B cell (primary cell): ENCODE data around the gene BEND5. TPM values are rescaled to one million over a fixed set of nuclear protein-coding genes. Genes with fewer than 3 reads are reported as not detected.
A peak's percentile ranks its signal among the peaks of the same experiment; 100 is the strongest.

Experiments
- ATAC-seq: fragments of 200-7000 bp; cut with Tn5 transposase; one replicate; pipeline ENCODE4 v1.10.0; 2021; ENCODE audit warnings: low read depth, mild to moderate bottlenecking, moderate number of reproducible peaks, moderate library complexity
- CTCF ChIA-PET: fragments of 350-600 bp; sonication (Branson Sonifier 250); formaldehyde crosslinking; loops from one replicate; lab custom pipeline; 2021; ENCODE audit warnings: antibody characterized with exemption, inconsistent platforms; lab: Charles Lee
- POLR2A ChIA-PET: fragments of 350-600 bp; sonication (Branson Sonifier 250); formaldehyde crosslinking; loops from one replicate; lab custom pipeline; 2021; ENCODE audit warnings: antibody characterized with exemption; lab: Charles Lee
- DNase-seq: peaks from one replicate; pipeline ENCODE4 v3.0.0; 2013
- H2AFZ ChIP-seq: 2 replicates; pipeline ENCODE4 v1.6.1; 2012; ENCODE audit warnings: mild to moderate bottlenecking, low read depth, low read length; ENCODE audit not compliant: insufficient read depth, poor library complexity, severe bottlenecking
- H3K27ac ChIP-seq, 2 donors: 1 replicate in 1 of 2; 2 replicates in 1 of 2; pipeline ENCODE4 v1.5.1; 2012 to 2013; ENCODE audit warnings: low read length in 2 of 2, mild to moderate bottlenecking in 2 of 2, moderate library complexity in 1 of 2
- H3K27me3 ChIP-seq, 4 experiments: fragments of 200-600 bp in 1 of 4; sonication (generic) in 1 of 4; replicated peaks in 1 of 4; 1 replicate in 2 of 4; 2 replicates in 2 of 4; pipeline versions ENCODE4 v1.6.1 to v1.7.0; 2013 to 2016; ENCODE audit warnings: low read length in 3 of 4, mild to moderate bottlenecking in 2 of 4, mixed read lengths in 1 of 4, moderate library complexity in 1 of 4; ENCODE audit not compliant: insufficient read depth in 4 of 4, control insufficient read depth in 3 of 4; ENCODE audit errors: control extremely low read depth in 1 of 4
- H3K36me3 ChIP-seq, 2 experiments: replicated peaks in 1 of 2; 1 replicate in 1 of 2; 2 replicates in 1 of 2; pipeline versions ENCODE4 v1.6.1 to v1.7.1; 2013; ENCODE audit warnings: low read length in 1 of 2; ENCODE audit not compliant: insufficient read depth in 2 of 2, control insufficient read depth in 1 of 2; ENCODE audit errors: control extremely low read depth in 1 of 2, extremely low read depth in 1 of 2
- H3K4me1 ChIP-seq, 2 donors: fragments of 200-600 bp in 1 of 2; sonication (generic) in 1 of 2; 1 replicate in 1 of 2; 2 replicates in 1 of 2; pipeline versions ENCODE4 v1.5.1 to v1.6.1; 2013 to 2017; ENCODE audit warnings: low read length in 2 of 2; ENCODE audit not compliant: control insufficient read depth in 2 of 2, insufficient read depth in 2 of 2
- H3K4me2 ChIP-seq: replicated peaks from 2 replicates; pipeline ENCODE3; 2012; ENCODE audit warnings: mild to moderate bottlenecking, low read depth, low read length; ENCODE audit not compliant: poor library complexity, severe bottlenecking
- H3K4me3 ChIP-seq, 5 experiments: fragments of 200-600 bp in 1 of 5; sonication (generic) in 1 of 5; 1 replicate in 3 of 5; 2 replicates in 2 of 5; pipeline versions ENCODE4 v1.5.1 to v1.7.0; 2011 to 2016; ENCODE audit warnings: low read length in 4 of 5, mild to moderate bottlenecking in 4 of 5, low read depth in 2 of 5, control low read depth in 1 of 5, moderate library complexity in 1 of 5; ENCODE audit not compliant: insufficient read depth in 1 of 5; ENCODE audit errors: control extremely low read depth in 1 of 5, extremely low read depth in 1 of 5
- H3K79me2 ChIP-seq: fragments of 200-600 bp; sonication (generic); one replicate; pipeline ENCODE4 v1.6.0; 2016; ENCODE audit warnings: low read length; ENCODE audit not compliant: control insufficient read depth, insufficient read depth
- H3K9ac ChIP-seq: fragments of 200-600 bp; sonication (generic); 2 replicates; pipeline ENCODE4 v1.6.1; 2017; ENCODE audit warnings: mild to moderate bottlenecking, low read length, moderate library complexity
- H3K9me3 ChIP-seq, 3 donors: one replicate each; pipeline versions ENCODE4 v1.6.1 to v1.7.1; 2013; ENCODE audit warnings: low read length in 2 of 3; ENCODE audit not compliant: control insufficient read depth in 2 of 3, insufficient read depth in 1 of 3; ENCODE audit errors: control extremely low read depth in 1 of 3
- H4K20me1 ChIP-seq: 2 replicates; pipeline ENCODE4 v1.6.0; 2012; ENCODE audit warnings: mild to moderate bottlenecking, low read length; ENCODE audit not compliant: insufficient read depth, control insufficient read depth, poor library complexity, severe bottlenecking
- H3K27ac Mint-ChIP-seq: one replicate; pipeline ENCODE4 v1.8.0; 2021; ENCODE audit warnings: mixed read lengths
- H3K27me3 Mint-ChIP-seq: one replicate; pipeline ENCODE4 v1.8.0; 2021; ENCODE audit warnings: mixed read lengths
- H3K4me1 Mint-ChIP-seq: one replicate; pipeline ENCODE4 v1.8.0; 2021; ENCODE audit warnings: mixed read lengths
- H3K4me3 Mint-ChIP-seq: one replicate; pipeline ENCODE4 v1.8.0; 2021; ENCODE audit warnings: mixed read lengths
- H3K9me3 Mint-ChIP-seq: one replicate; pipeline ENCODE4 v1.8.0; 2022; ENCODE audit warnings: mixed read lengths; ENCODE audit not compliant: insufficient read depth
- CTCF ChIP-seq: fragments of 200-600 bp; IDR thresholded peaks from one replicate; pipeline ENCODE4 v1.8.0; 2022; ENCODE audit warnings: antibody characterized with exemption, mild to moderate bottlenecking
- EZH2 ChIP-seq: IDR thresholded peaks from 2 replicates; pipeline ENCODE4 v1.6.1; 2012; ENCODE audit warnings: borderline replicate concordance, low read depth, mild to moderate bottlenecking, moderate library complexity, low read length; ENCODE audit not compliant: insufficient read depth, poor library complexity, severe bottlenecking
- WGBS: methylation state at CpG from one replicate; pipeline ENCODE4 v1.1.5; 2013; ENCODE audit warnings: missing lambda C conversion rate; ENCODE audit not compliant: insufficient coverage; 5-methylcytosine and 5-hydroxymethylcytosine counted together
- intact Hi-C: fragments of 100-400 bp; cut with micrococcal nuclease; formaldehyde crosslinking; loops from one replicate; pipeline ENCODE4 v1.10.0; 2022
- polyA plus RNA-seq: library from polyadenylated mRNA; depleted of rRNA; stranded (reverse); fragments of >200 nt; gene quantifications from 2 replicates; pipeline ENCODE4 v1.2.3, GENCODE V29; 2012
- total RNA-seq, 2 donors: library from RNA; stranded (reverse); fragments of 120-200 nt in 1 of 2; gene quantifications; 1 replicate in 1 of 2; 2 replicates in 1 of 2; pipeline versions ENCODE4 v1.2.3 to v1.2.4, GENCODE V29; 2013 to 2022

Gene BEND5
- total and polyA plus RNA-seq, 2 donors (not counting 1 experiment from before 2014, with no cell fraction given): 19.5 to 19.7 TPM

- intact Hi-C loops: loop anchor here (1.0 to 10.0 kb wide), 2 partner anchors 16 to 318 kb away; partner anchors contain the start of gene SPATA6
- peaks cover 84% of the 10 kb centered on the region for H3K4me1 Mint-ChIP-seq
- ATAC-seq: no peak
- H3K27ac Mint-ChIP-seq: peak overlapping the region; percentile 92
- no peak for DNase-seq
- H3K9me3 Mint-ChIP-seq: no peaks in the 10 kb centered on the region
- no peaks in the 10 kb centered on the region for H3K27me3 Mint-ChIP-seq
- CTCF ChIA-PET: interaction anchor here (1.2 to 2.1 kb wide), 4 partner anchors 17 to 25 kb away, joined by 4 to 11 read pairs (median 6); no protein-coding TSS in a partner anchor
- Histone ChIP-seq H3K4me1 (peaks cover 83% of the 10 kb centered on the region in 2 donors), H3K27me3 (no peaks in the 10 kb centered on the region), H3K79me2 (peaks cover 5% of the 10 kb centered on the region), H3K36me3 (no peaks in the 10 kb centered on the region), H3K9me3 (no peaks in the 10 kb centered on the region), H3K4me3 (peak overlapping the region in 1 of 5 experiments; percentile 47), H3K27ac (peak overlapping the region; percentile 87 to 96), H3K4me2 (peak overlapping the region; percentile 65), H2AFZ (no peak overlapping the region), H4K20me1 (no peaks in the 10 kb centered on the region), H3K9ac (peak overlapping the region; percentile 31)
- POLR2A ChIA-PET: interaction anchor here (1.0 to 1.4 kb wide), 2 partner anchors 10 to 17 kb away, joined by 4 to 5 read pairs; no protein-coding TSS in a partner anchor
- TF ChIP-seq CTCF (no peak), EZH2 (no peak)
- 71% methylated on average over 1 of the region's 1 CpG for WGBS
- peak overlapping the region; percentile 77 for H3K4me3 Mint-ChIP-seq
These were observed 16.3 kb upstream of the BEND5 start for GRCh38 chr1:48792961-48793360.

GRCh38 chr1:48790397-48790796, 13.7 kb upstream of the BEND5 start:
- Histone ChIP-seq H3K27me3 (no peaks in the 10 kb centered on the region), H3K9me3 (no peaks in the 10 kb centered on the region), H3K36me3 (no peaks in the 10 kb centered on the region), H3K79me2 (peaks cover 5% of the 10 kb centered on the region), H3K4me3 (peak overlapping the region in 1 of 5 experiments; percentile 17), H2AFZ (peak overlapping the region; percentile 68), H3K4me1 (peaks cover 60 to 61% of the 10 kb centered on the region in 2 donors), H3K27ac (peak overlapping the region; percentile 79 to 85), H3K9ac (peak overlapping the region; percentile 27), H3K4me2 (peak overlapping the region; percentile 52), H4K20me1 (no peaks in the 10 kb centered on the region)
- Mint-ChIP-seq H3K4me3 (peak overlapping the region; percentile 81), H3K27ac (peak overlapping the region; percentile 95), H3K27me3 (no peaks in the 10 kb centered on the region), H3K4me1 (peaks cover 66% of the 10 kb centered on the region), H3K9me3 (no peaks in the 10 kb centered on the region)
- POLR2A ChIA-PET: interaction anchor here (1.0 kb wide), 1 partner anchor 9 kb away, joined by 3 read pairs; no protein-coding TSS in a partner anchor
- intact Hi-C loops: loop anchor here (10.0 kb wide), 1 partner anchor 316 kb away; the partner anchor contains the start of gene SPATA6
- ATAC-seq: no peak
- CTCF ChIA-PET: interaction anchor here (1.2 to 2.2 kb wide), 3 partner anchors 11 to 37 kb away, joined by 3 to 9 read pairs (median 9); partner anchors contain the start of gene BEND5
- TF ChIP-seq CTCF (no peak), EZH2 (no peak)
- peak; percentile 30 for DNase-seq
